ENCODE measurements around the gene CNIH3. TPM values are rescaled to one million over a fixed set of nuclear protein-coding genes. Genes with fewer than 3 reads are reported as not detected.

The CNIH3 gene
- total RNA-seq, 3 donors from 2014 or later (not counting 1 experiment from before 2014, with no cell fraction given), result 2.8 to 5.4 (median 5.0) TPM

GRCh38 chr1:224700918-224701531 is 84.9 kb downstream of the CNIH3 start:
- Histone ChIP-seq H3K4me1 (ENCODE audit: control insufficient read depth, insufficient read depth, low read length) (no peaks in the 10 kb centered on the region), H3K27ac (ENCODE audit: low read length) (no peak overlapping the region), H3K9me3 (ENCODE audit: control insufficient read depth, insufficient read depth, low read length) (no peaks in the 10 kb centered on the region), H3K27me3 (ENCODE audit: control insufficient read depth, insufficient read depth, low read length) (no peaks in the 10 kb centered on the region), H3K36me3 (ENCODE audit: control insufficient read depth, insufficient read depth, low read length) (no peaks in the 10 kb centered on the region), H3K4me3 (ENCODE audit: low read length) (no peak overlapping the region)
- Mint-ChIP-seq H3K27me3 (ENCODE audit: low read depth in 2 of 2) (no peaks in the 10 kb centered on the region), H3K27ac (no peak overlapping the region), H3K4me3 (no peak overlapping the region), H3K4me1 (no peaks in the 10 kb centered on the region), H3K9me3 (no peaks in the 10 kb centered on the region), H3K36me3 (no peaks in the 10 kb centered on the region)
- intact Hi-C loops (cut with micrococcal nuclease), result no loop called here
- no peak for ATAC-seq
- WGBS (ENCODE audit: insufficient coverage), result 74% methylated on average over 2 of the region's 4 CpGs
- DNase-seq, result no peak
- TF ChIP-seq CTCF (IDR thresholded peaks at IDR 0.05), result no peak

GRCh38 chr1:224703702-224704101 is 87.6 kb downstream of the CNIH3 start:
- no peak overlapping the region for H3K4me3 Mint-ChIP-seq
- no peak overlapping the region for H3K4me3 ChIP-seq (ENCODE audit: low read length)
- intact Hi-C loops (cut with micrococcal nuclease), result no loop called here
- peaks cover 4 to 6% of the 10 kb centered on the region in 2 donors for H3K27me3 Mint-ChIP-seq (ENCODE audit: low read depth in 2 of 2)
- 89% methylated on average over 7 of the region's 7 CpGs for WGBS (ENCODE audit: insufficient coverage)
- H3K4me1 Mint-ChIP-seq, result no peaks in the 10 kb centered on the region
- ATAC-seq (no peak), DNase-seq (no peak)
- no peak for TF ChIP-seq CTCF (IDR thresholded peaks at IDR 0.05)
- no peaks in the 10 kb centered on the region for H3K36me3 ChIP-seq (ENCODE audit: control insufficient read depth, insufficient read depth, low read length)
- no peaks in the 10 kb centered on the region for H3K9me3 Mint-ChIP-seq
- H3K27me3 ChIP-seq (ENCODE audit: control insufficient read depth, insufficient read depth, low read length), result no peaks in the 10 kb centered on the region
- no peaks in the 10 kb centered on the region for H3K4me1 ChIP-seq (ENCODE audit: control insufficient read depth, insufficient read depth, low read length)
- no peaks in the 10 kb centered on the region for H3K36me3 Mint-ChIP-seq
- no peaks in the 10 kb centered on the region for H3K9me3 ChIP-seq (ENCODE audit: control insufficient read depth, insufficient read depth, low read length)
- no peak overlapping the region for H3K27ac Mint-ChIP-seq
- no peak overlapping the region for H3K27ac ChIP-seq (ENCODE audit: low read length)

GRCh38 chr1:224704107-224704735 is 88.1 kb downstream of the CNIH3 start:
- DNase-seq (no peak), ATAC-seq (no peak)
- H3K36me3 ChIP-seq (ENCODE audit: control insufficient read depth, insufficient read depth, low read length), result no peaks in the 10 kb centered on the region
- H3K27me3 Mint-ChIP-seq (ENCODE audit: low read depth in 2 of 2), result peaks cover 4 to 11% of the 10 kb centered on the region in 2 donors
- WGBS (ENCODE audit: insufficient coverage), result 89% methylated on average over 8 of the region's 8 CpGs
- H3K27ac ChIP-seq (ENCODE audit: low read length), result no peak overlapping the region
- intact Hi-C loops (cut with micrococcal nuclease), result no loop called here
- TF ChIP-seq CTCF (IDR thresholded peaks at IDR 0.05), result no peak
- no peak overlapping the region for H3K4me3 Mint-ChIP-seq
- H3K4me1 ChIP-seq (ENCODE audit: control insufficient read depth, insufficient read depth, low read length), result no peaks in the 10 kb centered on the region
- no peaks in the 10 kb centered on the region for H3K36me3 Mint-ChIP-seq
- no peaks in the 10 kb centered on the region for H3K27me3 ChIP-seq (ENCODE audit: control insufficient read depth, insufficient read depth, low read length)
- H3K9me3 Mint-ChIP-seq, result no peaks in the 10 kb centered on the region
- H3K4me3 ChIP-seq (ENCODE audit: low read length), result no peak overlapping the region
- no peak overlapping the region for H3K27ac Mint-ChIP-seq
- H3K9me3 ChIP-seq (ENCODE audit: control insufficient read depth, insufficient read depth, low read length), result no peaks in the 10 kb centered on the region
- H3K4me1 Mint-ChIP-seq, result no peaks in the 10 kb centered on the region

- peaks cover 4 to 14% of the 10 kb centered on the region in 2 donors for H3K27me3 Mint-ChIP-seq (ENCODE audit: low read depth in 2 of 2)
- no peaks in the 10 kb centered on the region for H3K9me3 Mint-ChIP-seq
- no peak overlapping the region for H3K27ac Mint-ChIP-seq
- no peak overlapping the region for H3K27ac ChIP-seq (ENCODE audit: low read length)
- H3K4me3 Mint-ChIP-seq, result no peak overlapping the region
- H3K27me3 ChIP-seq (ENCODE audit: control insufficient read depth, insufficient read depth, low read length), result no peaks in the 10 kb centered on the region
- 49% methylated on average over 3 of the region's 3 CpGs for WGBS (ENCODE audit: insufficient coverage)
- no peaks in the 10 kb centered on the region for H3K4me1 Mint-ChIP-seq
- TF ChIP-seq CTCF (IDR thresholded peaks at IDR 0.05), result no peak
- H3K36me3 ChIP-seq (ENCODE audit: control insufficient read depth, insufficient read depth, low read length), result no peaks in the 10 kb centered on the region
- no peak for DNase-seq
- ATAC-seq, result no peak
- H3K36me3 Mint-ChIP-seq, result no peaks in the 10 kb centered on the region
- H3K4me3 ChIP-seq (ENCODE audit: low read length), result no peak overlapping the region
- intact Hi-C loops (cut with micrococcal nuclease), result no loop called here
- no peaks in the 10 kb centered on the region for H3K4me1 ChIP-seq (ENCODE audit: control insufficient read depth, insufficient read depth, low read length)
- H3K9me3 ChIP-seq (ENCODE audit: control insufficient read depth, insufficient read depth, low read length), result no peaks in the 10 kb centered on the region
Measured at GRCh38 chr1:224705578-224705977, 89.5 kb downstream of the CNIH3 start.
